H9 (cell line): ENCODE measurements around the gene PPARA. TPM values are rescaled to one million over a fixed set of nuclear protein-coding genes. Genes with fewer than 3 reads are reported as not detected.

Experiments
- DNase-seq: peaks from one replicate; pipeline ENCODE4 v3.0.0-alpha.2; 2017
- H2AFZ ChIP-seq: one replicate; pipeline ENCODE4 v1.6.1; 2013; ENCODE audit warnings: mild to moderate bottlenecking, low read length, control low read depth, moderate library complexity
- H2AK5ac ChIP-seq: 2 replicates; pipeline ENCODE4 v1.6.1; 2013; ENCODE audit warnings: low read length, control low read depth, mixed read lengths; ENCODE audit not compliant: insufficient read length
- H2BK120ac ChIP-seq: one replicate; pipeline ENCODE4 v1.6.1; 2013; ENCODE audit warnings: low read depth, mild to moderate bottlenecking, low read length, control low read depth, inconsistent platforms; ENCODE audit not compliant: poor library complexity, severe bottlenecking
- H2BK12ac ChIP-seq: 2 replicates; pipeline ENCODE4 v1.6.1; 2013; ENCODE audit warnings: low read length, control low read depth, mixed read lengths, low read depth; ENCODE audit not compliant: insufficient read length
- H2BK15ac ChIP-seq: 2 replicates; pipeline ENCODE4 v1.6.1; 2013; ENCODE audit warnings: low read depth, low read length, control low read depth
- H2BK20ac ChIP-seq: one replicate; pipeline ENCODE4 v1.6.1; 2013; ENCODE audit warnings: low read depth, mild to moderate bottlenecking, low read length, control low read depth, inconsistent platforms; ENCODE audit not compliant: poor library complexity, severe bottlenecking
- H2BK5ac ChIP-seq: 2 replicates; pipeline ENCODE4 v1.6.1; 2013; ENCODE audit warnings: low read length, control low read depth, mixed read lengths; ENCODE audit not compliant: insufficient read length
- H3K14ac ChIP-seq: 2 replicates; pipeline ENCODE4 v1.6.1; 2013; ENCODE audit warnings: low read length, control low read depth; ENCODE audit not compliant: insufficient read depth
- H3K18ac ChIP-seq: 2 replicates; pipeline ENCODE4 v1.6.1; 2013; ENCODE audit warnings: low read depth, mild to moderate bottlenecking, mixed read lengths, low read length, control low read depth; ENCODE audit not compliant: insufficient read length
- H3K23ac ChIP-seq: 2 replicates; pipeline ENCODE4 v1.6.1; 2013; ENCODE audit warnings: low read length, control low read depth, mixed read lengths, low read depth; ENCODE audit not compliant: insufficient read length
- H3K23me2 ChIP-seq: 2 replicates; pipeline ENCODE4 v1.6.1; 2013; ENCODE audit warnings: low read depth, mild to moderate bottlenecking, mixed read lengths, low read length, control low read depth; ENCODE audit not compliant: insufficient read length, poor library complexity, severe bottlenecking
- H3K27ac ChIP-seq: 2 replicates; pipeline ENCODE4 v1.5.1; 2013; ENCODE audit warnings: low read length, control low read depth, mixed read lengths, low read depth; ENCODE audit not compliant: insufficient read length
- H3K27me3 ChIP-seq: 2 replicates; pipeline ENCODE4 v1.6.1; 2013; ENCODE audit warnings: low read length, control low read depth, inconsistent platforms; ENCODE audit not compliant: insufficient read depth
- H3K4ac ChIP-seq: 2 replicates; pipeline ENCODE4 v1.6.1; 2013; ENCODE audit warnings: low read depth, mild to moderate bottlenecking, control low read depth, inconsistent platforms, low read length, moderate library complexity
- H3K4me1 ChIP-seq: 2 replicates; pipeline ENCODE4 v1.6.1; 2013; ENCODE audit warnings: low read length, control low read depth, inconsistent platforms; ENCODE audit not compliant: insufficient read depth
- H3K4me2 ChIP-seq: 2 replicates; pipeline ENCODE4 v1.6.1; 2013; ENCODE audit warnings: low read length, control low read depth, mixed read lengths; ENCODE audit not compliant: insufficient read length, insufficient read depth
- H3K56ac ChIP-seq: 2 replicates; pipeline ENCODE4 v1.6.1; 2013; ENCODE audit warnings: low read depth, mild to moderate bottlenecking, mixed read lengths, low read length, control low read depth; ENCODE audit not compliant: insufficient read length
- H3K79me1 ChIP-seq: 2 replicates; pipeline ENCODE4 v1.6.1; 2013; ENCODE audit warnings: low read depth, mild to moderate bottlenecking, moderate library complexity, low read length, control low read depth, inconsistent platforms; ENCODE audit not compliant: insufficient read depth, poor library complexity, severe bottlenecking
- H3K79me2 ChIP-seq: 2 replicates; pipeline ENCODE4 v1.6.1; 2013; ENCODE audit warnings: low read length, control low read depth, inconsistent platforms; ENCODE audit not compliant: insufficient read depth
- H3K9ac ChIP-seq: 2 replicates; pipeline ENCODE4 v1.6.1; 2013; ENCODE audit warnings: low read length, control low read depth, mixed read lengths; ENCODE audit not compliant: insufficient read length; ENCODE audit errors: extremely low read depth
- H3K9me3 ChIP-seq: one replicate; pipeline ENCODE4 v1.6.1; 2013; ENCODE audit warnings: low read depth, low read length, inconsistent platforms; ENCODE audit not compliant: control insufficient read depth
- H3T11ph ChIP-seq: one replicate; pipeline ENCODE4 v1.6.1; 2013; ENCODE audit warnings: mild to moderate bottlenecking, low read length, control low read depth, inconsistent platforms
- H4K20me1 ChIP-seq: one replicate; pipeline ENCODE4 v1.6.1; 2013; ENCODE audit not compliant: control insufficient read depth, insufficient read length, insufficient read depth
- H4K5ac ChIP-seq: 2 replicates; pipeline ENCODE4 v1.6.1; 2013; ENCODE audit warnings: low read depth, mild to moderate bottlenecking, mixed read lengths, low read length, control low read depth; ENCODE audit not compliant: insufficient read length
- H4K8ac ChIP-seq: replicated peaks from 2 replicates; pipeline ENCODE4 v1.6.1; 2013; ENCODE audit warnings: low read length, control low read depth, mixed read lengths, low read depth; ENCODE audit not compliant: insufficient read length
- H4K91ac ChIP-seq: 2 replicates; pipeline ENCODE4 v1.6.1; 2013; ENCODE audit warnings: low read depth, mild to moderate bottlenecking, moderate library complexity, mixed read lengths, low read length, control low read depth; ENCODE audit not compliant: insufficient read length
- H3K27ac Mint-ChIP-seq, 3 experiments: 2 replicates in 2 of 3; 3 replicates in 1 of 3; pipeline ENCODE4 v1.8.0; 2020 to 2021; ENCODE audit warnings: mixed read lengths in 3 of 3, mild to moderate bottlenecking in 1 of 3, moderate library complexity in 1 of 3
- H3K27me3 Mint-ChIP-seq: 2 replicates; pipeline ENCODE4 v1.8.0; 2021; ENCODE audit warnings: low read depth, mild to moderate bottlenecking, moderate library complexity, mixed read lengths
- H3K36me3 Mint-ChIP-seq, 3 experiments: 2 replicates in 2 of 3; 3 replicates in 1 of 3; pipeline ENCODE4 v1.8.0; 2020 to 2021; ENCODE audit warnings: low read depth in 3 of 3, mixed read lengths in 3 of 3; ENCODE audit not compliant: insufficient read depth in 1 of 3
- H3K4me1 Mint-ChIP-seq, 2 experiments: 2 replicates each; pipeline ENCODE4 v1.8.0; 2020; ENCODE audit warnings: mixed read lengths in 2 of 2
- H3K4me3 Mint-ChIP-seq, 2 experiments: 2 replicates in 1 of 2; 3 replicates in 1 of 2; pipeline ENCODE4 v1.8.0; 2020 to 2021; ENCODE audit warnings: mild to moderate bottlenecking in 2 of 2, mixed read lengths in 2 of 2, moderate library complexity in 1 of 2
- H3K9me3 Mint-ChIP-seq, 2 experiments: 2 replicates in 1 of 2; 3 replicates in 1 of 2; pipeline ENCODE4 v1.8.0; 2020; ENCODE audit warnings: mild to moderate bottlenecking in 2 of 2, mixed read lengths in 2 of 2, moderate library complexity in 1 of 2
- CTCF ChIP-seq: fragments of 200-600 bp; sonication (generic); conservative IDR thresholded peaks from 3 replicates; pipeline ENCODE4 v1.8.0; 2021; ENCODE audit warnings: antibody characterized with exemption, mild to moderate bottlenecking
- WGBS: extraction: QIAGEN DNeasy Blood & Tissue Kit; methylation state at CpG from one replicate; pipeline ENCODE4 v1.1.7; 2013; ENCODE audit warnings: missing lambda C conversion rate, low lambda C conversion rate, mixed read lengths; ENCODE audit not compliant: insufficient read length; ENCODE audit errors: extremely low coverage; 5-methylcytosine and 5-hydroxymethylcytosine counted together
- total RNA-seq: library from RNA; stranded (reverse); gene quantifications from 2 replicates; pipeline ENCODE4 v1.2.1, GENCODE V29; 2021

The PPARA gene
- total RNA-seq, 1 experiment from 2014 or later, result 7.3 TPM

- Mint-ChIP-seq H3K9me3 (no peaks in the 10 kb centered on the region), H3K36me3 (peaks cover 0 to 2% (median 0%) of the 10 kb centered on the region in 3 experiments; a peak in 3 of 7 replicates), H3K4me1 (peaks cover 3% of the 10 kb centered on the region in 2 experiments; a peak in 3 of 4 replicates), H3K4me3 (no peak overlapping the region), H3K27me3 (peaks cover 4% of the 10 kb centered on the region; the same call in 1 of the 2 replicates), H3K27ac (no peak overlapping the region)
- Histone ChIP-seq H2BK12ac (no peak overlapping the region), H4K91ac (no peak overlapping the region), H2BK20ac (no peak overlapping the region), H3K79me1 (no peaks in the 10 kb centered on the region), H3T11ph (no peak overlapping the region), H3K27me3 (no peaks in the 10 kb centered on the region), H3K79me2 (no peaks in the 10 kb centered on the region), H2BK120ac (no peak overlapping the region), H2AK5ac (no peak overlapping the region), H3K23ac (no peak overlapping the region), H3K56ac (no peak overlapping the region), H3K9ac (no peak overlapping the region), H3K23me2 (no peaks in the 10 kb centered on the region), H3K14ac (no peak overlapping the region), H3K9me3 (no peaks in the 10 kb centered on the region), H3K27ac (no peak overlapping the region), H3K4ac (no peak overlapping the region), H3K18ac (no peak overlapping the region), H2BK5ac (no peak overlapping the region), H3K4me2 (no peak overlapping the region), H2BK15ac (no peak overlapping the region), H4K8ac (no peak overlapping the region), H4K5ac (no peak overlapping the region), H4K20me1 (no peaks in the 10 kb centered on the region), H3K4me1 (no peaks in the 10 kb centered on the region), H2AFZ (no peak overlapping the region)
- no CpG with 5 or more reads among the region's 7 CpGs for WGBS
- no peak for DNase-seq
- no peak for TF ChIP-seq CTCF
Observed at GRCh38 chr22:46159212-46159611, 8.9 kb downstream of the PPARA start.
